ENCODE data around the gene PLAAT2. TPM values are rescaled to one million over a fixed set of nuclear protein-coding genes. Genes with fewer than 3 reads are reported as not detected.
"Not testable (repeated sequence)": the region's sequence is repeated elsewhere in the genome, so short reads cannot be mapped to it uniquely, and the experiment has no call there.

PLAAT2 gene
- total and polyA plus RNA-seq, 2 donors (not counting 1 experiment from before 2014, with no cell fraction given), result 4.0 TPM; not detected in 1

GRCh38 chr11:63551091-63551888 is 11.9 kb downstream of the PLAAT2 start:
- Mint-ChIP-seq H3K4me1 (peaks cover 23% of the 10 kb centered on the region), H3K9me3 (ENCODE audit: insufficient read depth) (no peaks in the 10 kb centered on the region), H3K27ac (no peak overlapping the region), H3K4me3 (peak overlapping the region; percentile 79), H3K27me3 (peaks cover 5% of the 10 kb centered on the region)
- Histone ChIP-seq H3K36me3 (replicated peaks in 1 of 2; ENCODE audit: control extremely low read depth in 1 of 2, control insufficient read depth in 1 of 2, extremely low read depth in 1 of 2, insufficient read depth in 2 of 2, low read length in 1 of 2) (no peaks in the 10 kb centered on the region), H3K27me3 (replicated peaks in 1 of 4; ENCODE audit: control extremely low read depth in 1 of 4, control insufficient read depth in 3 of 4, insufficient read depth in 4 of 4, low read length in 3 of 4) (peaks cover 0 to 11% (median 0%) of the 10 kb centered on the region in 4 experiments), H3K27ac (ENCODE audit: low read length in 2 of 2) (no peak overlapping the region), H3K9ac (ENCODE audit: low read length) (no peak overlapping the region), H3K4me3 (ENCODE audit: control extremely low read depth in 1 of 5, extremely low read depth in 1 of 5, insufficient read depth in 1 of 5, low read depth in 2 of 5, low read length in 4 of 5) (no peak overlapping the region), H3K79me2 (ENCODE audit: control insufficient read depth, insufficient read depth, low read length) (no peaks in the 10 kb centered on the region), H3K4me2 (replicated peaks; ENCODE audit: low read depth, low read length, poor library complexity, severe bottlenecking) (peak overlapping the region; percentile 3), H3K9me3 (ENCODE audit: control extremely low read depth in 1 of 3, control insufficient read depth in 2 of 3, insufficient read depth in 1 of 3, low read length in 2 of 3) (peaks cover 0 to 4% (median 0%) of the 10 kb centered on the region in 3 donors), H2AFZ (ENCODE audit: insufficient read depth, low read depth, low read length, poor library complexity, severe bottlenecking) (peak overlapping the region; percentile 38), H4K20me1 (ENCODE audit: control insufficient read depth, insufficient read depth, low read length, poor library complexity, severe bottlenecking) (no peaks in the 10 kb centered on the region), H3K4me1 (ENCODE audit: control insufficient read depth in 2 of 2, insufficient read depth in 2 of 2, low read length in 2 of 2) (peaks cover 9 to 27% of the 10 kb centered on the region in 2 donors)
- no peak for ATAC-seq (ENCODE audit: low read depth)
- ChIA-PET POLR2A (no interaction called here), CTCF (interaction anchor here (1.1 to 1.4 kb wide), 2 partner anchors 16 to 29 kb away, joined by 3 read pairs; no protein-coding TSS in a partner anchor)
- TF ChIP-seq EZH2 (IDR thresholded peaks at IDR 0.05; ENCODE audit: borderline replicate concordance, insufficient read depth, low read depth, low read length, poor library complexity, severe bottlenecking), result no peak
- TF ChIP-seq, protein P1, sequence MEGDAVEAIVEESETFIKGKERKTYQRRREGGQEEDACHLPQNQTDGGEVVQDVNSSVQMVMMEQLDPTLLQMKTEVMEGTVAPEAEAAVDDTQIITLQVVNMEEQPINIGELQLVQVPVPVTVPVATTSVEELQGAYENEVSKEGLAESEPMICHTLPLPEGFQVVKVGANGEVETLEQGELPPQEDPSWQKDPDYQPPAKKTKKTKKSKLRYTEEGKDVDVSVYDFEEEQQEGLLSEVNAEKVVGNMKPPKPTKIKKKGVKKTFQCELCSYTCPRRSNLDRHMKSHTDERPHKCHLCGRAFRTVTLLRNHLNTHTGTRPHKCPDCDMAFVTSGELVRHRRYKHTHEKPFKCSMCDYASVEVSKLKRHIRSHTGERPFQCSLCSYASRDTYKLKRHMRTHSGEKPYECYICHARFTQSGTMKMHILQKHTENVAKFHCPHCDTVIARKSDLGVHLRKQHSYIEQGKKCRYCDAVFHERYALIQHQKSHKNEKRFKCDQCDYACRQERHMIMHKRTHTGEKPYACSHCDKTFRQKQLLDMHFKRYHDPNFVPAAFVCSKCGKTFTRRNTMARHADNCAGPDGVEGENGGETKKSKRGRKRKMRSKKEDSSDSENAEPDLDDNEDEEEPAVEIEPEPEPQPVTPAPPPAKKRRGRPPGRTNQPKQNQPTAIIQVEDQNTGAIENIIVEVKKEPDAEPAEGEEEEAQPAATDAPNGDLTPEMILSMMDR (IDR thresholded peaks at IDR 0.05), result no peak
- intact Hi-C loops (cut with micrococcal nuclease), result no loop called here
- DNase-seq, result no peak
- WGBS (ENCODE audit: insufficient coverage), result 41% methylated on average over 25 of the region's 27 CpGs

DNA sequence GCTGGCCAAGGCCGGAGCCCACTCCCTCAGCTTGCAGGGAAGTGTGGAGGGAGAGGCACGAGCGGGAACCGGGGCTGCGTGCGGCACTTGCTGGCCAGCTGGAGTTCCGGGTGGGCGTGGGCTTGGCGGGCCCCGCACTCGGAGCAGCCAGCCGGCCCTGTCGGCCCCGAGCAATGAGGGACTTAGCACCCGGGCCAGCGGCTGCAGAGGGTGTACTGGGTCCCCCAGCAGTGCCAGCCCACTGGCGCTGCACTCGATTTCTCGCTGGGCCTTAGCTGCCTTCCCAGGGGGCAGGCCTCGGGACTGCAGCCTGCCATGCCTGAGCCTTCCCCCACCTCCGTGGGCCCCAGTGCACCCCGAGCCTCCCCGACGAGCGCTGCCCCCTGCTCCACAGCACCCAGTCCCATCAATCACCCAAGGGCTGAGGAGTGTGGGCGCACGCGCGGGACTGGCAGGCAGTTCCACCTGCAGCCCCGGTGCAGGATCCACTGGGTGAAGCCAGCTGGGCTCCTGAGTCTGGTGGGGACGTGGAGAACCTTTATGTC is 13.0 kb downstream of the PLAAT2 start:
- H3K9me3 Mint-ChIP-seq (ENCODE audit: insufficient read depth); H3K4me3 Mint-ChIP-seq; H3K4me3 ChIP-seq (ENCODE audit: control extremely low read depth in 1 of 5, extremely low read depth in 1 of 5, insufficient read depth in 1 of 5, low read depth in 2 of 5, low read length in 4 of 5); H3K27ac ChIP-seq (ENCODE audit: low read length in 2 of 2); H3K4me2 ChIP-seq (replicated peaks; ENCODE audit: low read depth, low read length, poor library complexity, severe bottlenecking); ATAC-seq (ENCODE audit: low read depth); H3K27ac Mint-ChIP-seq; H3K36me3 ChIP-seq (replicated peaks in 1 of 2; ENCODE audit: control extremely low read depth in 1 of 2, control insufficient read depth in 1 of 2, extremely low read depth in 1 of 2, insufficient read depth in 2 of 2, low read length in 1 of 2); H2AFZ ChIP-seq (ENCODE audit: insufficient read depth, low read depth, low read length, poor library complexity, severe bottlenecking); POLR2A ChIA-PET; H3K79me2 ChIP-seq (ENCODE audit: control insufficient read depth, insufficient read depth, low read length); DNase-seq; H4K20me1 ChIP-seq (ENCODE audit: control insufficient read depth, insufficient read depth, low read length, poor library complexity, severe bottlenecking); intact Hi-C loops (cut with micrococcal nuclease); H3K9ac ChIP-seq (ENCODE audit: low read length); H3K9me3 ChIP-seq (ENCODE audit: control extremely low read depth in 1 of 3, control insufficient read depth in 2 of 3, insufficient read depth in 1 of 3, low read length in 2 of 3); H3K27me3 Mint-ChIP-seq: not testable (repeated sequence)
- CTCF ChIA-PET, result interaction anchor here (1.6 kb wide), 1 partner anchor 71 kb away, joined by 3 read pairs; no protein-coding TSS in a partner anchor
- Histone ChIP-seq H3K4me1 (ENCODE audit: control insufficient read depth in 2 of 2, insufficient read depth in 2 of 2, low read length in 2 of 2) (peaks cover 9 to 27% of the 10 kb centered on the region in 2 donors), H3K27me3 (replicated peaks in 1 of 4; ENCODE audit: control extremely low read depth in 1 of 4, control insufficient read depth in 3 of 4, insufficient read depth in 4 of 4, low read length in 3 of 4) (peaks cover 0 to 11% (median 0%) of the 10 kb centered on the region in 4 experiments)
- WGBS (ENCODE audit: insufficient coverage), result 99% methylated on average over 20 of the region's 31 CpGs
- peaks cover 23% of the 10 kb centered on the region for H3K4me1 Mint-ChIP-seq
